ENCODE data around the gene ARFIP1.

DNA sequence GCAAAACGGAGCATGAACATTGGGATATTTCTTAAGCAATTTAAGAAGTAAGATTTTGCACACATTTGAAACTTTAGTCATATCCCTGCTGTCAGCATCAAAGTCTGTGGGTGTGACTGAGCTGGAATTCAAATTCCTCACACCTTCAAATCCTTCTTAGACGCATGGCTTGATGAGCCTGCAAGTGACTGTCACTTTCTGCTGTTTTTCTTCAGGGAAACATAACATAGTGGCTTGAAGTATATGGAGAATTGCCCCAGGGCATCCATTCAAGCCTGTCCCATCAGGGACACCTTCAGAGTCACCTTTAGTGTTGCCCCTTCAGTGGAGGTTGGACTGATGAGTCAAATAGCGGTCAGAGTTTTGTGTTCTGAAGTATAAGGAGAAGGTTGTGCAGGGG is 173.8 kb downstream of the ARFIP1 start:
- no peak for TF ChIP-seq GATA2 (IDR thresholded peaks at IDR 0.05; ENCODE audit: low read depth, low read length)
- no peak for TF ChIP-seq GATA3 (IDR thresholded peaks at IDR 0.05; ENCODE audit: low read depth, low read length)
